SH-SY5Y (cell line): ENCODE measurements around the gene CWC22.

Source experiments
- GATA2 ChIP-seq: IDR thresholded peaks from 2 replicates; pipeline ENCODE4 v1.6.1; 2011; ENCODE audit warnings: mild to moderate bottlenecking, low read depth, low read length
- GATA3 ChIP-seq: IDR thresholded peaks from 2 replicates; pipeline ENCODE4 v1.6.1; 2011; ENCODE audit warnings: low read depth, mild to moderate bottlenecking, low read length, moderate library complexity

CWC22 gene

GRCh38 chr2:179948058-179948457 lies 59.0 kb downstream of the CWC22 start:
- TF ChIP-seq GATA3, result no peak
- no peak for TF ChIP-seq GATA2

- TF ChIP-seq GATA3 (peak; percentile 81), GATA2 (peak; percentile 68)
These were observed 60.1 kb downstream of the CWC22 start for GRCh38 chr2:179946810-179947615.

GRCh38 chr2:179946346-179946745 lies 60.8 kb downstream of the CWC22 start:
- TF ChIP-seq GATA3 (no peak), GATA2 (no peak)

- TF ChIP-seq GATA3 (no peak), GATA2 (no peak)
These were observed 67.8 kb downstream of the CWC22 start for GRCh38 chr2:179939259-179939658.

DNA sequence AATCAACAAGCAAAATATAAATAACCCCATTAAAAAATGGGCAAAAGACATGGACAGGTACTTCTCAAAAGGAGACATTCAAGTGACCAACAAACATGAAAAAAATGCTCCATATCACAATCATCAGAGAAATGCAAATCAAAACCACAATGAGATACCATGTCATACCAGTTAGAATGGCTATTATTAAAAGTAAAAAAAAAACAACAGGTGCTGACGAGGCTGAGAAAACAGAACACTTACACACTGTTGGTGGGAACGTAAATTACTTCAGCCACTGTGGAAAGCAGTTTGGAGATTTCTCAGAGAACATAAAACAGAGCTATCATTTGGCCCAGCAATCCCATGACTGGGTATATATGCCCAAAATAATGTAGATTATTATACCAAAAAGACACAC lies 69.1 kb downstream of the CWC22 start:
- TF ChIP-seq GATA3, result no peak
- no peak for TF ChIP-seq GATA2

DNA sequence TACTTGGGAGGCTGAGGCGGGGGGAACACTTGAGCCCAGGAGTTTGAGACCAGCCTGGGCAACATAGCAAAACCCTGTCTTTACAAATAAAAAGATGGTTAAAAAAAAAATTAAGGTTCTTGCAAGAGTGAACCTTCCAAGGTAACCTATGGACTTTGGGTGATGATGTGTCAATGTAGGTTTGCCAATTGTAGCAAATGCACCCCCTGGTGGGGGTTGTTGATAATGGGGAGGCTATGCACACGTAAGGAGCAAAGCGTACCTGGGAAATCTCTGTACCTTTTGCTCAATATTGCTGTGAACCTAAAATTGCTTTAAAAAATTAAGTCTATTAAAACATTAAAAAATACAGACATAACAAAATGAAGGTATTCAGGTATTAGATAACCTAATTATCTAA lies 70.4 kb downstream of the CWC22 start:
- no peak for TF ChIP-seq GATA2
- no peak for TF ChIP-seq GATA3

- TF ChIP-seq GATA2, result no peak
- no peak for TF ChIP-seq GATA3
These were observed 71.0 kb downstream of the CWC22 start for GRCh38 chr2:179936141-179936540.

DNA sequence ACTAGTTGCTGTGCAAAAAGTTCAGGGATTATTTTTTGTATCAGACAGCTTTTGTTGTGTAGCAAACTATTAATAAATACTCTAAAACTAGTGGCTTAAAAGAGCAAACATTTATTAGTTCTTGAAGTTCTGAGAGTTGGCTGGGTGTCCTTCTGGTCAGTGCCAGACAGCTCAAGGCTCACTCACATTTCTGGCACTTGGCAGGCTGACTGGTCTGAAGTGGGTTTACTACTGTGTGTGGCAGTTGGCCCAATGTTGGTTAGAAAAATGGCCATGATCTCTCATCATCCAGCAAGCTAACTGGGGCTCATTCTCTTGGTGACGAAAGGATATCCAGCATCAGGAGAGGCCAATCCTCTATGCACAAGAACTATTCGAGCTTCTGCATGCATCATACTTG lies 74.3 kb downstream of the CWC22 start:
- TF ChIP-seq GATA2, result no peak
- no peak for TF ChIP-seq GATA3

DNA sequence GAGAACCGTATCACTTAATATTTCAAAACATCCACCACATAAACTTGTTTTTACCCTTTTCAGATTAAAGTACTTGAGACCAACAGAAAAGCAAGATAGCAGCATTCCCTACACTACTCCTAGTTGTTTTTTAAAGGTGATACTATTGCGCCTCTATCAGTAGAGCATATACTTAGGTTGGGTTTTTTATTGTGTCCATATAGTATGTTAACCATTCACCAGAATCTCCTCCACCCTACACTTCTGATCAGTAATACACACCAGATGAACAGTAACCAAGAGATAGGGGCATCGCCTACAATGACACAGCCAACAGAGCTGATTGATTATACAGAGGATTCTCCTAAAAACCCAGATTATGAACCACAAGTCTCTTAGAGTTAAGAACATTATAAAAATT lies 75.6 kb downstream of the CWC22 start:
- no peak for TF ChIP-seq GATA3
- no peak for TF ChIP-seq GATA2

- TF ChIP-seq GATA3, result no peak
- TF ChIP-seq GATA2, result no peak
These were observed 80.1 kb downstream of the CWC22 start for GRCh38 chr2:179927041-179927440.

- TF ChIP-seq GATA3 (no peak), GATA2 (no peak)
These were observed 81.4 kb downstream of the CWC22 start for GRCh38 chr2:179925713-179926112.

GRCh38 chr2:179917272-179917671 lies 89.8 kb downstream of the CWC22 start:
- TF ChIP-seq GATA3, result no peak
- TF ChIP-seq GATA2, result no peak

- TF ChIP-seq GATA2 (no peak), GATA3 (no peak)
These were observed 91.6 kb downstream of the CWC22 start for GRCh38 chr2:179915395-179915992.

DNA sequence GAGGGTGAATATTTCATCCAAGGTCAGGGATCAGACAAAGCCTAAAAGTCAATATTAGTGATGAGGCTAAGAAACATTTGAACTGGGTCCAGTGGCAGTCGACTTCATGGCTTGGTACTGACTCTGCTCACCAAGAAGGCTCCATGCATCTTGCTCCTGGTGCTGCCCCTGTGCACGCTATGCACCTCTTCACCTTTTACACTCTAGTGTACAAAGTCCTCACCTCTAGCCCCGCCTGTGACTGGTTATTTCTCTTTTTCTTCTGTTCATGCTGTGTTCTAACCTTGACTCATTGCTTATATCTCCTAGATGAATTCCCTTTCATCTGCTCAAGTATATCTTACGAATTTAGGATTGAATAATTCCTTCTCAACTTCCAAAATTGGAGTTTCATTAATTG lies 93.3 kb downstream of the CWC22 start:
- TF ChIP-seq GATA3 (no peak), GATA2 (no peak)

GRCh38 chr2:179911569-179911968 lies 95.5 kb downstream of the CWC22 start:
- TF ChIP-seq GATA3 (no peak), GATA2 (no peak)
